Kidney glomerular epithelial cell (primary cell): ENCODE measurements around the gene BEST3.

Source experiments
- DNase-seq: peaks from one replicate; lab custom pipeline; 2025; lab: John Stamatoyannopoulos, UW

BEST3 gene

DNA sequence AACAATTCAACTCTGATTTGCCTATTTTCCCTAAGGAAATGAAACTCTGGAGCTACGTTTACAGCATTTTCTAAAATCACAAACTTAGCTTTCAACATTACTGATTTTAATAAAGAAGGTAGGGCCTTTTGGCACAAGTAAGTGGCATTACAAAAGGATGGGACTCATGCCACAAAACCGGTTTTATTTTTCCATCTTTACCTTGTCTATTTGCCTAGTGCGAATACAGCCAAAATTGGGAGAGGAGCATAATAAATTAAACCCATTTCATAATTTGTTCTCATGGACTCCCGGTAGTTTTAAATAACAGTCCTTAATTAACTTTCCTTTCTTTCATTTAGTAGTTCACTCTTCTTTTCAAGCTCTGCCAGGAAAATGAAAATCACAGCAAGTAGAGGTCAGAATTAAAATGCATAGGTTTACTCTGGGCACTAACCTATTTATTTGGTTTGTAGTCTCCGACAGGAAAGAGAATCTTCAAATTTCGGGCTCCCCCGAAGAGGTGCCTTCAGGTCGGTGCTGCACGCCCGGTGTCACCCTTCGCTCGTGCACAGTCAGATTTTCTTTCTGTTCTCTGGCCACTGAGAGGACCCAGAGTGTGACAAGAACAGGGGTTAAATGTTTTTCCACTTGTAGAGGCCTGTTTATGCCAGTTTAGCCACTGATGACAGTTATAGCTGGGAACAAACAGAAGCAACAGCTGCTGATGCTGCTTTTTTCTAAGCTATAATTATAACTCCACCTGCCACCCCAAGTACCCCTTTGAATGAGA, at the start of gene BEST3:
Gene BEST3, minus strand, starts transcription at position 535 of the 772 bp plus-strand sequence. CDS start 1,505 bp downstream, outside the sequence.
- no peak for DNase-seq

DNA sequence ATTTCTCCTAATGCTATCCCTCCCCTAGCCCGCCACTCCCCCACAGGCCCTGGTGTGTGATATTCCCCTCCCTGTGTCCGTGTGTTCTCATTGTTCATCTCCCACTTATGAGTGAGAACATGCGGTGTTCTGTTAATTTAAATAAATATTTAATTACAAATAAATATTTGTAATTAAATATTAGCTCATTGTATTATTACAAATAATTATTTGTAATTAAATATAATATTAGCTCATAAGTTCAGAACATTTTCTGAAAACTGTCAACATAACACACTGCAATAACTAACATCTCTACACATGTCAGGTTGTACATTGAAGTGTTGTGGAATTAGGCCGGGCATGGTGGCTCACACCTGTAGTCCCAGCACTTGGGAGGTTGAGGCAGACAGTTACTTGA, 45.0 kb upstream of the BEST3 start:
- DNase-seq, result no peak

DNA sequence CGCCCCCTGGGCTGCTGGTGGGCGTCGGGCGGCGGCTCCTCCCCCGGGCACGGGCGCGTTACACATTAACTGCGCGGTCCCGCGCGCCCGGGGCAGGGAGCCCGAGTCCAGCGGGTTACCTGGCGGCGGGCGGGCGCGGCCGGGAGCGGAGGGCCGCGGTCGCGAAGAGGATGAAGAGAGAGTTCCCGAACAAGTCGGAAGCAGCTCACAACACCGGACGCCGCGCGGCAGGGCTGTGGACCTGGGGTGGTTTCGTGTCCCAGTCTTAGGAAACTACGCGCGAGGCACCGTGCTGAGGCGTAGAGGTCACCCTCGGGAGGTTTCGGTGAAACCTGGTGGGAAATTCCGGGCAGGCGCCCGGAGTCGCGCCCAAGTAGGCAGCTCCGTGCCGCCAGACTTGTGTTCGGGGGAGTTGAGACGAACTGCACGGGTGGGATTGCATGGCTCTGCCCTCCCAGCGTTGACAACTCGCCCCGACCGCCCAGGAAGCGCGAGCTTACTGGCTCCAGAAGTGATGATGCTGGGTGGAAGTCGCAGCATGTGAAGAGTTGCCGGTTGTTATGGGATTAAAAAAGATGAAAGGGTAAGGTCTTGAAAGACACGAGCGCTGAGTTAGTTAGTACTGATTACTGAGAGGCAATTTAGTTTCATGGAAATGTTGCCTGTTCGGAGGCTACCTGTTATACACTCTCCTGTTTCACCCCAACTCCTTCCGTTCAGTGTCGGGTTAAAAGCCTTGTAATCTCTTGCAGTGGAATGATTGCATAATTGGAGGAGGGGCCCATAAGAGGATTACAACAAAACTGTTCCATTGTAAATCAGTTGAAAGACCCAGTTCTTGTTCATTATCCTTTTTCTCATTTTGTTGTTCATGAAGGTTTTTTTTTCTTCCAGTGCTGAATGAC, 40.4 kb upstream of the BEST3 start:
- DNase-seq, result peak; percentile 69

DNA sequence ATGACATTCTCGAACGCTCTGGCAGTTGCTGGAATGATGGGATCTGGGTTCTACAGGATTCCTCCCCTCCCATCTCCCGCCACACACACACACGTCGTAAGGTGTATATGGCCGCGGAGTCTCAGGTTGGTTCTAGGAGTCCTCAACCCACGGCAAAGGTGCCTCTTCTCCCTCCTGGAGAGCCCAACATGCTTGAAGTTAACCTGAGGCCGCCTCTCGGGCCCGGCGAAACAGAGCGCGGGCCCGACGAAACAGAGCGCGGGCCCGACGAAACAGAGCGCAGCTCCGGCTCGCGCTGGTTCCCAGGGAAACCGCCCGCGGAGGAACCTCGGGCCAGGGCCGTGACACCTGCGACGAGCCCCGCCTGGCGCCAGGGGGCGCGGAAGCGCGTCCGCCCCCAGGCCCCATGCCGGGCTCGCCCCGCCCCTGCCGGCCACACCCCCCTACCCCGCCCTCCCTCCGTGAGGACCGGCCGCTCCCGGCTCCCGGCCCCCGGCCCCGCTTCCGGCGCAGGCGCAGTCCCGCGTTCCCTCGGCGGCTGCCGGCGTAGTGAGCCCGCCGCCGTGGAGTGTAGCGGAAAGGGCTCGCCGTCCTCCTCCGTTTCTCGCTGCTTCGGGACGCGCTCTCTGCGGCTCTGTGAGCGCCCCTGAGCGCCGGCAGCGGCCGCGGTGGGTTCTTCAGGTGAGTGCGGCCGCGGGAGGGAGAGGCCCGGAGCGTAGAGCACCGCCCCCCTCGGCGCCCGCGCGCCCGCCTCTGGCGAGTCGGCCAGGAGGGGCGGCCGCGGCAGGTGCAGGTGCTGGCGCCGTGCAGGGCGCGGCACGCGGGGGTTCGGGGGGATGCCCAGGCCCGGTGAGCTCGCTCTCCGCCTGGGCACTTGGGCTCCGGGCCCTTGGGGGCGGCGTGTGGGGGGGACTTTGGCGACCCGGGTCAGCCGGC, 39.5 kb upstream of the BEST3 start, which contains the start of gene RAB3IP:
Gene RAB3IP, plus strand, starts transcription at position 510 of the 936 bp plus-strand sequence. CDS start 16,549 bp downstream, outside the sequence.
- DNase-seq, result peak; percentile 67

DNA sequence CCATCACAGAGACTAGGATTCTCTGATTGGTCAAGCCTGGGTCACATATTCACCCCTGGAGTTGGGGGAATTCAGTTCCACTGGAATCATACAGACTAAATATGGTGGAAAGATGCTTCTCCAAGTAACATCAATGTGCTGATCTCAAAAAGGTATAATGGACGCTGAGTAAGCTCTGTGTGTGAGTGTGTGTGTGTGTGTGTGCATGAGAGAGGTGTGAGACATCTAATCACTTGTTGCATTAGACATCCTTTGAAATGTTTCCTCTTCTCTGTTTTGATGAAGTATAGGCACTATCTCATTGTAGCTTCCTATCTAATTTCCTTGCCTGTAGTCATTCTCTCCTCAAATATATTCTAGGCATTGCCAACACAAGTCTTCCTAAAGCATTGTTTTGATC, 34.5 kb upstream of the BEST3 start:
- no peak for DNase-seq

DNA sequence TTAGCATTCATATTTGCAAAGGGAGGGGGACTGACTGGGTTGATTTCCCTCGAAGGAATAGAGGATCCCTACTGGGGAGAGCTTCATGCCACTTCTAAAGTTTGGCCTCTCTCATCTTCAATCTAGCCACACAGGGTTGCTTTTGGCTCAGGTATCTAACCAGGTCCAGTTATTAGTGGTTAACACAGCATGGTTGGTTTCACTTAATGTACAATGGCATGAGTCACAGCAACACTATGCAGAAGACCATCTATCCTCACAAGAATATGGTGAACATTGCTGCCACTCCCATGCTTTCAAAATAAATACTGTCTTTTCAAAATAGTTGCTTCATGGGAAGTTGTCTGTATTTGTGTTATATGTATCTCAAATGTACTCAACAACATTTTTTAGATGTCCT, 33.0 kb upstream of the BEST3 start:
- DNase-seq, result peak; percentile 62

DNA sequence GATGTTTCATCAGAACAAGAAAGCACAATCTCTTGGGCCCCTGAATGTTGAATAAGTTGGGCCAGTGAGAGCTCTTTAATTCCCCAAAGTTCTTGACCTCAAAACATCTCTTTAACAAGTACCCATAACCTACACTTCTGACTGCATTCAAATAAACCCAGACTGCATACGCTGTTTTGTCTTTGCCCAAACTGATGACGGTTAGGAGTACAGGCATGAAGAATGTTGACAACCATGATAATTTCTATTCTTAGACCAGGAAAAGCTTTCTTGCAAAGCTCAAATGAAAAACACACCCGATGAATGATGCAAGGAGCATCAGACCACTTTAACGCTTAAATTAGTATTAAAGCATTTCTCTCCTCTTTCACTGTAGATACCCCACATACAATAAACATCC, 27.8 kb upstream of the BEST3 start:
- DNase-seq, result no peak

DNA sequence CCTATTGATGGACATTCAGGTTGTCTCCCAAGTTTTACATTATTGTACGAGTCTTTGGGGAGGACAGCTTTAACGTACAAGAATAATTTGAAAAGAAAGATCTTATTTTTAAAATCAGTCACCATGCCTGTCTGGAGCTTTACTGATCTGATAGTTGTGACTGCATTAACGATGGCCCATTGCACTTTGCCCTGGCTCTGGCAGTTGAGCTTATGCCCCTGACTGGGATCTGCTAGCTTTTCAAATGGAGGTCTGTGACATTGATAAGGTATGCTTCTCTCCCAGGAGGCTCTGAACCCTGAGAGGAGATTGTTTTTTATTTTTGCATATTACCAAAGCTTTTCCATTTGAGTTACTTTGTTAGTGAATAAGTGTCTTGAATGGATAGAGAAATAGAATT, 21.6 kb upstream of the BEST3 start:
- DNase-seq, result no peak

DNA sequence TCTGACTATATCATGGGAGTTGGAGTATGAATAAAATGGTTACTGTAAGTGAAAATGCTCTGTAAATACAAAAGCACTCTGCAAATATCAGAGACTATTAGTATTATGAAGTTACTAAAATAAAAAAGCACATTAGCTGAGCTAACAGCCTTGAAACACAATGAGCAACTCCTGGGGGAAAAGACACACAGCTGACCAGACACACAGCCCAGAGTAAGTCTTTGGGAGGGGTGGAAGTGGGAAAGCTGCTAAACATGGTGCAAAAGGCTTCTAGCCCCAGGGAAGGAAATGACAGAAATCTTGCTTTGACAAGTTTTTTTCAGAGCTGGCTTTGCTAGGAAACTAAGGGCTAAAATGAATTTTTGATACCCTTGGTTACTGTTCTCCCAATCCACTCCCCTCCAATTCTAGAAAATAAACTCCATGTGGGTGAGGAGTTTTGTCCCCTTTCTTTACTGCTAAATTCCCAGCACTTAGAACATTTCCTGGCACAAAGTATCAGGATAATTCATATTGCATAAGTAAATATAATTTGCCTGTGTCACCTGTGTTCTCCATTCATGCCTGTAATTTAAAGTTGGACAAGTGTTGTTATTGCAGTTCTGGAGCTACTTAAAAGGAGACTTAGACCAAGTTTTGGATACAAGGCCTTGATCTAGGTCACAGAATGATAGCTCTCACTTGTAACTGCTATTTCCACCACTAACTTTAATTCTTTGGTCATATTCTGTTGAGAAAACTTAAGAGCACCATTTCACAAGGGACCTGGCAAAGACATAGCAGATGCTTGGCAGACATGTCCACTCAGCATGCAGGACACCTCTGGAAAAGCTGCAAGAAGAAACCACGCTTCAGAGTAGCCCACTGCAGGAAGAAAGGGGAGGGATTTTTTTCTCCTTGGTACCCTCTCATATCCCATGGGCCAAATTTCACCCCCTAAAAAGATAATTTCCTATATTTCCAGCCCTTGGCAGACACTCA, 20.5 kb upstream of the BEST3 start:
- DNase-seq, result no peak

DNA sequence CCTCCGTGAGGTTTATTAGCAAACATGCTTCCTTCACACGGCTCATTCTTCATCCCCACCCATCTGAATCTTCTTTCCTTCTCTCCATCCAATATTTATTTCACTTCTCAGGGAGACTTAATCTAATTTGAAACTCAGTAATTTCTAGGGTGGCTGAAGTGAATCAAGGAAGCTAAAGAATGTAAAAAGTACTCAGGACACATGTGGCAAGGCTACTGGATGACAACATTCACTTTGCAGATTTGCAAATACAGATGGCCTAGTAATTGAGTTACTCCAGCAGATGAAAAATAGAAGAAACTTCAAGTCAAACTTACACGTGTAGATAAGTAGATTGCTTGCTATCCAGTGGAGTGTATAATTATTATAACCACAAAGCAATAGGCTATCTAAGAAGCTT, 15.4 kb upstream of the BEST3 start:
- no peak for DNase-seq

DNA sequence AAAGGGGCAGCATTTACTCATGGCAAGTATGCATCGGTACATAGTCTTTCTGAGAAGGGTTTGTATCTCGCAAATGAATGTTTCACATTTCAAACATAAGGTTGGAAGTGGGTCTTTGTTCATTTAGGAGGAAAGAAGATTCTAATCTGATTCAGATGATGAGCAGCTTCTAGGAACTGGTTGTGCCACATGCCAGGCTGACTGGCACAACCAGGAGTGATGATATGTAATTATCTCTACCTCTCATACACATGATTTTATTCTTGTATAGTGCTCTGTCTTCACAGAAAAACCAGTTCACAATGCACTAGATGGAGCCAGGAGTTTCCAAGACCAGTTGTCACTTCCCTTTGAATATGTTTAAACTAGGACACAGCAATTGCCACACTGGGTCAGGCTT, 13.7 kb upstream of the BEST3 start:
- no peak for DNase-seq

DNA sequence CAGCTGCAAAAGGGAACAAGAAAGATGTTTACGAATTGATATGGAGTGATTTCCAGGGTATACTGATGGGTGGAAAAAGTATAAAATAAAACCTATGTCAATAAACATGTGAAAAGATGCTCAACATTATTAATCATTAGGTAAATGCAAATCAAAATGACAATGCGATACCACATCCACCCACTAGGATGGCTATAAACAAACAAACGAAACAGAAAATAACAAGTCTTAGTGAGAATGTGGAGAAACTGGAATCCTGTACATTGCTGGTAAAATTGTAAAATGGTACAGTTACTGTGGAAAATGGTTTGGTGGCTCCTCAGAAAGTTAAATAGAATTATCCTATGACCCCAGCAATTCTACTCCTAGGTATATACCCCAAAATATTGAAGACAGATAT, 9.5 kb upstream of the BEST3 start:
- DNase-seq, result no peak

DNA sequence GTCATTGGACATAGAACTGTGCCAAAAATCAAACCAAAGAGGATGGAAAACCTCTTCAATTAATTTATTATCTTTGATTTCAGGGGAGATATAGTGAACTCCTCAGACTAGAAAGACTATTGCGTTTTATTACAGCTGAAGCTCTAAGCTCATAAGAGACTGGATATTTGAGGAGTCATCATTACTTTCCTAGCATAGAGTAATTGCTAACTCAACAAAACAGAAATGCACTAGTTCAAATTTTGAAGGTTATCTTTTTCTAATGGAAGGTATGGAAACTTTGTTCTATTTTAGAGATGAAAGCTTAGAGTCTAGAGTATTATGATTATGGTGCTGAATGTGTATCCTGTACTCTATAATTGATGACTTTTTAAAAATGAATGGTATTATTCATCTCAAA, 5.3 kb upstream of the BEST3 start:
- no peak for DNase-seq

DNA sequence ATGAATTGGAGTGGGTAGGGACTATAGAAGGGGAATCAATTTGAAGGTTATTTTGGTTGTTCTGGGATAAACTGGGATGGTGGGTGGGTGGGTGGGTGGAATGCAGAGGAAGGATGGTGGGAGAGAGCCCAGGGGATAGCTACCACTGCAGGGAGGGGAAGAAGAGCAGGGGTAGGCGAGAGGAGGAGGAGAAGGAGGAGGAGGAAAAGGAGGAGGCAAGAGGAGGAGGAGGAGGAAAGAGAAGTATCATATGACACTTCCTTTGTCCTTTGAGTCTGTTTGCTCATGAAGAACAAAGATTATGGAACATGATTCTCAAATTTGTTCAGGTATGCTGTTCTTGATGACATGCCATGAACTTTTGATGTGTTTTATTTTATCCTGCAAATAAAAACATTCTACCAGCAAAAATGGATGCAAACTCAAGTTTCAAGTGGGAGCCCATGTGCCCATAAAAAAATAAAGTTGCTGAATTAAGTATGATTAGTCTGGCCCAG, 4.1 kb upstream of the BEST3 start:
- no peak for DNase-seq

DNA sequence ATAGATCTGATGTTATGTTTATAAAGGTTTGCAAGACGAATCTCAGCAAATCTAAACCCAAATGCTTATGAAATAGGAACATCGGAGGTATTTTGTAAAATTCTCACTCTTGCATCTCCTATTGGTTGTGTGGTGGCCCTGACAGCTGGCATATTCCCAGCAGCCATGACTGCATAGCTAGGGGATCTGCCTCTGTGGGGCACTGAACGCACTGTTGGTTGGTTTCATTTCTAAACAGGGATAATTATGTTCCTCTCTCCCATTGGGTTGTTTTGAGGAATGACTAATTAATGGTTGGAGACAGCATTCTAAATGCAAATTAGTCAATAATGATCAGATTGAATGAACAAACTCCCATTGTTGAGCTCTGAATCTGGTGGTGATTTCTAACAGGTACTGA, 2.7 kb upstream of the BEST3 start:
- no peak for DNase-seq

DNA sequence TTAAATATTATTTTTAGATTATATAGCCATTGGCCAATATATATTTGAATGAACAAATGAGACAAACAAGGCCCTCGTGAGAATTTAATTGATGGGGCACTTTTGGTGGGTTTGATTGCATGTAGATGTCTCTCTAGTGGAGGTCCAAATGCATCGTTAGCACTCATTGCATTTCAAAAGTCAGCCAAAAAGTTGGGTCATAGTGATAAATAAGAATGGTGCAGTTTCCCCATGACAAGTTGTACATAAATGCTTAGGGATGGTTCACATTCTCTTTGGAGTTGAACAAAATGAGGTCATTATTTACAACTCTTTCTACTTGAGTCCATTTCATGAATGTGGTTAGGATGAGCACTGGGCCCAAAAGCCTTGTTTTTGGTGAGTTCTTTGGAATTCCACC, 1.0 kb downstream of the BEST3 start:
- no peak for DNase-seq

DNA sequence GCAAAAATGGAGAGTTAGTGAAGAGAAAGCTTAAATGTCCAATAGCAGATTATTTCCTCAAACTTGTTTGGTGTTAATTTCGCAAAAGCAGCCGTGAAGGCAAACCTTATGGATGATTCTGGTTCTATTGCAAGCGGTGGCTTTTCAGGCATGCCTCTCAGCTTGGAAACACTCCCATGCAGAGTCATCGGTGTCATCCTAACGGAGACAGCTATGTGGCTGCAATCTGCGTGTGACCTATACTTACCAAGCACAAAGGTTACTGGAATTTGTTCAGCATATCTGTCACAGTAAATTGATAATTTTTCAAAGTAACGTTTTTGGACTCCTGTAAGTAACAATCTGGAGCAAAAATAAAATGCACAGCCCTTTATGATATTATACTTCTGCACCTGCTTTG, 5.0 kb downstream of the BEST3 start:
- DNase-seq, result no peak

DNA sequence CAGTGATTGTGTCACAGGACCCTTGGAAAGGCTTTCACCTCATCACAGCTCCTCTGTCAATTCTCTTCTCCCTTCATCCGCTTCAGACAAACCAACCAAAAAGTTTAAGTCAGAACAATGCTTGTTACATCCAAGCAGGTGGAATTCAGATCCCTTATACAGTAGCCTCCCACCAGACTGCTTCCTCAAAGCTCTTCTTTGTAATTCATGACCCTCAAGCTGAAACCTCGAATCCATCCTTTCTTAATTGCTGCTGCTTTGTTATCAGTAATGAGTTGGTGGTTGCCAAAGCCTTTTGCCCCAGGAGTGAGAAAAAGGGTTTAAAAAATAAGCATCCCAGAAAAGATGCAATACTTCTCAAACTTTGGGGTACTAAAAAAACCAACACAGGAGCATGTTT, 9.5 kb downstream of the BEST3 start:
- peak; percentile 55 for DNase-seq

DNA sequence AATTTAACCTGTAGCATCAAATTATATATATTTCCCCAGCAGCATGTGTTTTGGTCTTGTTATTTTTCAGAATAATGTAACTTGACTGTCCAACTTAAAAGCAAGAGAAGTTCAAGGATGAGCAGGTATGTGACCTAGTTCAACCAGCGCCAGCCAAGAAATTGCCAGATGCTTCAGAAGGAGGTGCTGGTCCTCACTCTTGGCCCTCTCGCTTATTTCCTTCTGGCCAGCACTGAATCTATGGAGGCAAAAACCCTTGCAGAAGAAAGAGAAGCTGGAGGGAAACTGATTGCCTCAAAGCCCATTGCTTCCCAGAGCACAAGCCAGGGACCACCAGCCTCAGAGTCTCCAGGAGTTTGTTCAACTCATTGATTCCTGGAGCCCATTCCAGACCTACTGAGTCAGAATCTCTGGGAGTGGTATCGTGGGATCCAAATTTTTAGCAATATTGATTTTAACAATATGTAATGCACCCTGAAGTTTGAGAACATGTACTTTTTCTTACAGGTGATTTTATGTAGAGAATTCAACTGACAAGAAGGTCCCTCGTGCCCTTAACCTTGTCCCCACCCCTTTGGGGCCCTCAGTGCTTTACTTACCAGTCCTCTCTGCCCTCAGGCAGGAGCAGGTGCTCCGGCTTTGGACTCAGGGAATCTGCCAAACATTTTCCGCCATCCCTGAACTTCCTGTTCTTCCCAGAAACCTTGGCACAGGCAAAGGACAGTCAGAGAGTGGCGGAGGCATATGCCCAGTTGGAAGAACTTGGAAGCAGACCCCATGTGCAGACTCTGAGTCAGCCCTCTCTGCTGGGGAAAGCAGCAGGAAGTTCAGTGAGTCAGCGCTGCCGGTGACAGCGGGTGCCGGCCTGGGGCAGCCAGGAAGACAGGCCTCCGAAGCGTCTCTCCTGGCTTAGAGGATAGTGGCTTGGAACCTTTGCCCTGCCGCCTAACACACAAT, 10.4 kb downstream of the BEST3 start:
- peak; percentile 92 for DNase-seq
